Right cardiac atrium (tissue), 5 donors: ENCODE measurements around the gene PDCD1LG2. TPM values are rescaled to one million over a fixed set of nuclear protein-coding genes. Genes with fewer than 3 reads are reported as not detected.

Experiments
- ATAC-seq, 2 donors: fragments of 200-7000 bp; cut with Tn5 transposase; one replicate each; pipeline versions ENCODE4 v1.8.0 to v1.9.1; 2020; ENCODE audit warnings: moderate library complexity in 2 of 2, mild to moderate bottlenecking in 1 of 2
- DNase-seq, 3 donors: peaks; one replicate each; pipeline ENCODE4 v3.0.0-alpha.2; 2020
- H3K27ac ChIP-seq: one replicate; pipeline ENCODE4 v1.5.1; 2013; ENCODE audit warnings: mild to moderate bottlenecking, low read length, control low read depth, moderate library complexity
- H3K27me3 ChIP-seq: one replicate; pipeline ENCODE4 v1.6.1; 2013; ENCODE audit not compliant: control insufficient read depth, insufficient read depth
- H3K4me1 ChIP-seq: one replicate; pipeline ENCODE4 v1.6.1; 2013; ENCODE audit warnings: low read length; ENCODE audit not compliant: control insufficient read depth, insufficient read depth
- H3K4me3 ChIP-seq: one replicate; pipeline ENCODE4 v1.5.1; 2013; ENCODE audit warnings: low read length, control low read depth
- H3K9me3 ChIP-seq: one replicate; pipeline ENCODE4 v1.6.1; 2013; ENCODE audit warnings: low read length; ENCODE audit not compliant: control insufficient read depth
- WGBS: extraction: QIAGEN DNeasy Blood & Tissue Kit; methylation state at CpG from one replicate; pipeline ENCODE4 v1.1.7; 2013; 5-methylcytosine and 5-hydroxymethylcytosine counted together
- intact Hi-C, 4 donors: fragments of 100-400 bp; cut with DNase I; formaldehyde crosslinking; loops; one replicate each; pipeline versions ENCODE4 v1.11.0 to v1.14.0; 2022 to 2023
- polyA plus RNA-seq: library from polyadenylated mRNA; stranded (reverse); fragments of 200-250 nt; gene quantifications from one replicate; pipeline ENCODE4 v1.2.3, GENCODE V29; 2013
- total RNA-seq, 4 donors: library from RNA; stranded (reverse); fragmentation: NEBNext Ultra II Directional; extraction: Animal tissue kit (Norgen Biotek cat#: 25700); gene quantifications; one replicate each; pipeline ENCODE4 v1.2.1, GENCODE V29; 2021
- donor health status: healthy with polysubstance abuse.
- donor health status: DM: no; HTN: yes; CAD: no.
- donor health status: DM: no; HTN: no; CAD: no.
- donor health status: DM: no; HTN: yes; CAD: no; lungs with severe emphysema.
- donor health status: DM: yes; HTN: yes; CAD: no.

Gene PDCD1LG2
- total and polyA plus RNA-seq, 5 donors: 1.8 to 3.3 (median 2.4) TPM

- no peak overlapping the region for H3K4me3 ChIP-seq
- no peak overlapping the region for H3K27ac ChIP-seq
- intact Hi-C loops: loop anchor here in 2 of 4 donors (5.0 to 10.0 kb wide), 3 partner anchors 82 to 394 kb away; no protein-coding TSS in a partner anchor
- no peak for ATAC-seq
- no peak for DNase-seq
- no peaks in the 10 kb centered on the region for H3K4me1 ChIP-seq
- no peaks in the 10 kb centered on the region for H3K27me3 ChIP-seq
- H3K9me3 ChIP-seq: no peaks in the 10 kb centered on the region
Observed at GRCh38 chr9:5586391-5586802, 76.1 kb downstream of the PDCD1LG2 start.

GRCh38 chr9:5587024-5587423 lies 76.7 kb downstream of the PDCD1LG2 start:
- no peak for DNase-seq
- ATAC-seq: no peak
- 93% methylated on average over 1 of the region's 1 CpG for WGBS
- no peaks in the 10 kb centered on the region for H3K27me3 ChIP-seq
- no peak overlapping the region for H3K27ac ChIP-seq
- H3K4me3 ChIP-seq: no peak overlapping the region
- H3K4me1 ChIP-seq: no peaks in the 10 kb centered on the region
- H3K9me3 ChIP-seq: no peaks in the 10 kb centered on the region
- intact Hi-C loops: loop anchor here in 2 of 4 donors (5.0 to 10.0 kb wide), 3 partner anchors 82 to 395 kb away; no protein-coding TSS in a partner anchor

GRCh38 chr9:5592231-5592630 lies 81.9 kb downstream of the PDCD1LG2 start:
- H3K4me3 ChIP-seq: no peak overlapping the region
- H3K4me1 ChIP-seq: no peaks in the 10 kb centered on the region
- DNase-seq: no peak
- H3K27ac ChIP-seq: no peak overlapping the region
- no peaks in the 10 kb centered on the region for H3K27me3 ChIP-seq
- intact Hi-C loops: loop anchor here in 3 of 4 donors (5.0 to 10.0 kb wide), 7 partner anchors 140 to 847 kb away; partner anchors contain the start of genes AK3 (in 1 of the 3), CD274 (in 1 of the 3), JAK2 (in 1 of the 3) and PLGRKT (in 1 of the 3)
- ATAC-seq: no peak
- H3K9me3 ChIP-seq: no peaks in the 10 kb centered on the region
- WGBS: 77% methylated on average over 3 of the region's 3 CpGs

GRCh38 chr9:5592904-5593303 lies 82.6 kb downstream of the PDCD1LG2 start:
- no peak overlapping the region for H3K4me3 ChIP-seq
- WGBS: 91% methylated on average over 5 of the region's 5 CpGs
- H3K4me1 ChIP-seq: no peaks in the 10 kb centered on the region
- no peaks in the 10 kb centered on the region for H3K9me3 ChIP-seq
- ATAC-seq (no peak), DNase-seq (no peak)
- H3K27me3 ChIP-seq: no peaks in the 10 kb centered on the region
- H3K27ac ChIP-seq: no peak overlapping the region
- intact Hi-C loops: loop anchor here in 3 of 4 donors (5.0 to 10.0 kb wide), 7 partner anchors 141 to 848 kb away; partner anchors contain the start of genes AK3 (in 1 of the 3), CD274 (in 1 of the 3), JAK2 (in 1 of the 3) and PLGRKT (in 1 of the 3)

GRCh38 chr9:5593904-5594303 lies 83.6 kb downstream of the PDCD1LG2 start:
- Histone ChIP-seq H3K4me1 (no peaks in the 10 kb centered on the region), H3K4me3 (no peak overlapping the region), H3K9me3 (no peaks in the 10 kb centered on the region), H3K27me3 (no peaks in the 10 kb centered on the region), H3K27ac (no peak overlapping the region)
- 81% methylated on average over 2 of the region's 2 CpGs for WGBS
- intact Hi-C loops: loop anchor here in 3 of 4 donors (5.0 to 10.0 kb wide), 7 partner anchors 142 to 849 kb away; partner anchors contain the start of genes AK3 (in 1 of the 3), CD274 (in 1 of the 3), JAK2 (in 1 of the 3) and PLGRKT (in 1 of the 3)
- DNase-seq: no peak
- no peak for ATAC-seq

GRCh38 chr9:5596173-5596572 lies 85.8 kb downstream of the PDCD1LG2 start:
- no peaks in the 10 kb centered on the region for H3K27me3 ChIP-seq
- intact Hi-C loops: loop anchor here in 3 of 4 donors (5.0 to 10.0 kb wide), 6 partner anchors 151 to 851 kb away; partner anchors contain the start of genes AK3 (in 1 of the 3), INSL6 (in 1 of the 3) and JAK2 (in 1 of the 3)
- H3K4me3 ChIP-seq: no peak overlapping the region
- ATAC-seq: no peak
- no peak for DNase-seq
- 53% methylated on average over 2 of the region's 2 CpGs for WGBS
- H3K4me1 ChIP-seq: no peaks in the 10 kb centered on the region
- no peaks in the 10 kb centered on the region for H3K9me3 ChIP-seq
- no peak overlapping the region for H3K27ac ChIP-seq

- H3K27ac ChIP-seq: peak overlapping the region; percentile 85
- peak overlapping the region; percentile 66 for H3K4me3 ChIP-seq
- intact Hi-C loops: loop anchor here in 1 of 4 donors (10.0 kb wide), 1 partner anchor 424 kb away; the partner anchor contains the start of gene INSL6
- WGBS: 39% methylated on average over 6 of the region's 6 CpGs
- H3K9me3 ChIP-seq: no peaks in the 10 kb centered on the region
- DNase-seq (no peak), ATAC-seq (peak; percentile 80 to 85)
- no peaks in the 10 kb centered on the region for H3K27me3 ChIP-seq
- H3K4me1 ChIP-seq: peaks cover 4% of the 10 kb centered on the region
Observed at GRCh38 chr9:5608298-5609225, 98.2 kb downstream of the PDCD1LG2 start.

GRCh38 chr9:5609226-5609596 lies 98.9 kb downstream of the PDCD1LG2 start:
- peaks cover 4% of the 10 kb centered on the region for H3K4me1 ChIP-seq
- H3K4me3 ChIP-seq: peak overlapping the region; percentile 66
- H3K27ac ChIP-seq: no peak overlapping the region
- intact Hi-C loops: loop anchor here in 1 of 4 donors (10.0 kb wide), 1 partner anchor 424 kb away; the partner anchor contains the start of gene INSL6
- no peaks in the 10 kb centered on the region for H3K9me3 ChIP-seq
- DNase-seq: no peak
- no peaks in the 10 kb centered on the region for H3K27me3 ChIP-seq
- 59% methylated on average over 3 of the region's 3 CpGs for WGBS
- peak in 1 of 2 donors; percentile 15 for ATAC-seq

GRCh38 chr9:5610491-5610890 lies 100.2 kb downstream of the PDCD1LG2 start:
- H3K9me3 ChIP-seq: no peaks in the 10 kb centered on the region
- H3K27ac ChIP-seq: no peak overlapping the region
- H3K4me3 ChIP-seq: no peak overlapping the region
- ATAC-seq (no peak), DNase-seq (no peak)
- peaks cover 4% of the 10 kb centered on the region for H3K4me1 ChIP-seq
- H3K27me3 ChIP-seq: no peaks in the 10 kb centered on the region
- intact Hi-C loops: no loop called here
- WGBS: 59% methylated on average over 2 of the region's 2 CpGs

GRCh38 chr9:5611321-5612184 lies 101.2 kb downstream of the PDCD1LG2 start:
- ATAC-seq (no peak), DNase-seq (no peak)
- WGBS: 65% methylated on average over 6 of the region's 6 CpGs
- Histone ChIP-seq H3K9me3 (no peaks in the 10 kb centered on the region), H3K4me1 (peaks cover 4% of the 10 kb centered on the region), H3K27ac (no peak overlapping the region), H3K27me3 (no peaks in the 10 kb centered on the region), H3K4me3 (no peak overlapping the region)
- intact Hi-C loops: no loop called here
